Sigmoid colon (tissue), 4 donors: Measurements from ENCODE around the gene CTNND2.

ENCODE experiments used
- CTCF ChIP-seq, 4 experiments: fragments of 450-650 bp in 3 of 4; fragments of 200-600 bp in 1 of 4; IDR thresholded peaks; one replicate each; pipeline ENCODE4 v1.5.1; 2016 to 2019; ENCODE audit warnings: antibody characterized with exemption in 4 of 4, mild to moderate bottlenecking in 3 of 4, moderate library complexity in 2 of 4
- POLR2A ChIP-seq, 2 donors: fragments of 450-650 bp; IDR thresholded peaks; one replicate each; pipeline ENCODE4 v1.6.1; 2016; ENCODE audit warnings: antibody characterized with exemption in 2 of 2, mild to moderate bottlenecking in 2 of 2, moderate library complexity in 2 of 2
- POLR2AphosphoS5 ChIP-seq, 4 donors: sonication (generic); formaldehyde crosslinking; IDR thresholded peaks; one replicate each; pipeline ENCODE4 v1.6.1; 2017; ENCODE audit warnings: antibody characterized with exemption in 4 of 4

- TF ChIP-seq CTCF (IDR thresholded peaks at IDR 0.05) = no peak
- TF ChIP-seq POLR2A (IDR thresholded peaks at IDR 0.05) = no peak
- no peak for TF ChIP-seq POLR2AphosphoS5 (IDR thresholded peaks at IDR 0.05)
These were observed 245.9 kb downstream of the CTNND2 start for GRCh38 chr5:11658376-11658775.
